Astrocyte (in vitro differentiated cells and primary cell): ENCODE results near the gene PPP2R5E. TPM values are rescaled to one million over a fixed set of nuclear protein-coding genes. Genes with fewer than 3 reads are reported as not detected.

Source experiments
- DNase-seq: peaks from one replicate; pipeline ENCODE4 v3.0.0-alpha.2; 2010; ENCODE audit warnings: low read depth
- FAIRE-seq: peaks from 2 replicates; lab custom pipeline; 2011; peaks lifted over from hg19 to GRCh38; lab: Jason Lieb, UNC
- H2AFZ ChIP-seq: 2 replicates; pipeline ENCODE4 v1.6.0; 2012; ENCODE audit warnings: low read depth, low read length, inconsistent platforms
- H3K27ac ChIP-seq: 2 replicates; pipeline ENCODE4 v1.5.1; 2011; ENCODE audit warnings: low read depth, low read length, inconsistent platforms
- H3K27me3 ChIP-seq: 2 replicates; pipeline ENCODE4 v1.6.0; 2011; ENCODE audit warnings: low read length, inconsistent platforms; ENCODE audit not compliant: insufficient read depth
- H3K36me3 ChIP-seq: 2 replicates; pipeline ENCODE4 v1.5.1; 2011; ENCODE audit warnings: low read length, inconsistent platforms; ENCODE audit not compliant: insufficient read depth
- H3K4me1 ChIP-seq: 2 replicates; pipeline ENCODE4 v1.5.1; 2011; ENCODE audit warnings: low read length, inconsistent platforms; ENCODE audit not compliant: insufficient read depth
- H3K4me2 ChIP-seq: 2 replicates; pipeline ENCODE4 v1.6.0; 2012; ENCODE audit warnings: low read length, inconsistent platforms
- H3K4me3 ChIP-seq: 2 replicates; pipeline ENCODE4 v1.5.1; 2011; ENCODE audit warnings: low read depth, mild to moderate bottlenecking, low read length, inconsistent platforms; ENCODE audit not compliant: insufficient read depth
- H3K79me2 ChIP-seq: 2 replicates; pipeline ENCODE4 v1.6.0; 2012; ENCODE audit warnings: mild to moderate bottlenecking, low read length, inconsistent platforms; ENCODE audit not compliant: insufficient read depth
- H3K9ac ChIP-seq: 2 replicates; pipeline ENCODE4 v1.6.0; 2012; ENCODE audit warnings: mild to moderate bottlenecking, low read length, inconsistent platforms
- H3K9me3 ChIP-seq: 2 replicates; pipeline ENCODE4 v1.5.1; 2012; ENCODE audit warnings: low read depth, mild to moderate bottlenecking, low read length, inconsistent platforms; ENCODE audit not compliant: insufficient read depth
- H4K20me1 ChIP-seq: 2 replicates; pipeline ENCODE4 v1.6.0; 2012; ENCODE audit warnings: low read length, inconsistent platforms; ENCODE audit not compliant: insufficient read depth
- H3K27ac Mint-ChIP-seq: one replicate; pipeline ENCODE4 v1.8.0; 2021; ENCODE audit warnings: mild to moderate bottlenecking, mixed read lengths; ENCODE audit not compliant: unreplicated experiment
- H3K27me3 Mint-ChIP-seq: one replicate; pipeline ENCODE4 v1.8.0; 2021; ENCODE audit warnings: low read depth, mixed read lengths; ENCODE audit not compliant: unreplicated experiment
- H3K36me3 Mint-ChIP-seq: one replicate; pipeline ENCODE4 v1.8.0; 2021; ENCODE audit warnings: low read depth, mixed read lengths; ENCODE audit not compliant: unreplicated experiment
- H3K4me1 Mint-ChIP-seq: one replicate; pipeline ENCODE4 v1.8.0; 2021; ENCODE audit warnings: low read depth, mixed read lengths; ENCODE audit not compliant: unreplicated experiment
- H3K4me3 Mint-ChIP-seq: one replicate; pipeline ENCODE4 v1.8.0; 2021; ENCODE audit warnings: mild to moderate bottlenecking, moderate library complexity, mixed read lengths; ENCODE audit not compliant: unreplicated experiment
- H3K9me3 Mint-ChIP-seq: one replicate; pipeline ENCODE4 v1.8.0; 2021; ENCODE audit warnings: mild to moderate bottlenecking, mixed read lengths; ENCODE audit not compliant: unreplicated experiment
- EZH2 ChIP-seq: IDR thresholded peaks from 2 replicates; pipeline ENCODE4 v1.6.1; 2012; ENCODE audit warnings: mild to moderate bottlenecking, low read length, inconsistent platforms; ENCODE audit not compliant: insufficient read depth
- total RNA-seq: library from RNA; stranded (reverse); gene quantifications from 2 replicates; pipeline ENCODE4 v1.2.1, GENCODE V29; 2021
- TF ChIP-seq, protein P1 (sequence below): IDR thresholded peaks from 2 replicates; pipeline ENCODE4 v1.5.1; 2011; ENCODE audit warnings: low read depth, mild to moderate bottlenecking, inconsistent platforms, low read length, moderate library complexity; ENCODE audit not compliant: insufficient read depth

PPP2R5E gene
- total RNA-seq, 1 donor from 2014 or later = 69.3 TPM

DNA sequence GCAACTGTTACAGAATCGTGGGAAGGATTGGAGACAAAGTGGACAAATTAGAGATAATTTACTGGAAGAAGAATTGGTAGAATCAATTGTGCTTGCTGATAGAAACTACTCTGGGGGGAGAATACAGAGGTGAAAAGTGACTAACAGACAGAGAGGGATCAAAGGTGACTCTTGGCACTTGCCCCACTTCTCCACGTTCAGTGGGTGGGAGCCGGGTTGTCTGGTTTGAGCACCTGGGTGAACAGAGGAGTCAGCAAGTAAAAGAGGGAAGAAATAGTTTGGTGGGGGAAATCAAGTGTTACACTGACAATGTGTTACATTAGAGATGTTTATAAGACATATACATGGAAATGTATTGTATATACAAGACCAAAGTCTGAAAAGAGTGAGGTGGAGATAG lies 69.1 kb downstream of the PPP2R5E start:
- Histone ChIP-seq H3K79me2 (peaks cover 95% of the 10 kb centered on the region), H4K20me1 (peaks cover 87% of the 10 kb centered on the region), H2AFZ (no peak overlapping the region), H3K4me1 (peaks cover 9% of the 10 kb centered on the region), H3K9me3 (no peaks in the 10 kb centered on the region), H3K27ac (no peak overlapping the region), H3K4me2 (no peak overlapping the region), H3K36me3 (no peaks in the 10 kb centered on the region), H3K9ac (no peak overlapping the region), H3K27me3 (no peaks in the 10 kb centered on the region), H3K4me3 (no peak overlapping the region)
- DNase-seq = no peak
- Mint-ChIP-seq H3K4me3 (no peak overlapping the region), H3K9me3 (no peaks in the 10 kb centered on the region), H3K27me3 (no peaks in the 10 kb centered on the region), H3K36me3 (no peaks in the 10 kb centered on the region), H3K27ac (no peak overlapping the region), H3K4me1 (peaks cover 9% of the 10 kb centered on the region)
- FAIRE-seq = no peak
- TF ChIP-seq, protein P1, sequence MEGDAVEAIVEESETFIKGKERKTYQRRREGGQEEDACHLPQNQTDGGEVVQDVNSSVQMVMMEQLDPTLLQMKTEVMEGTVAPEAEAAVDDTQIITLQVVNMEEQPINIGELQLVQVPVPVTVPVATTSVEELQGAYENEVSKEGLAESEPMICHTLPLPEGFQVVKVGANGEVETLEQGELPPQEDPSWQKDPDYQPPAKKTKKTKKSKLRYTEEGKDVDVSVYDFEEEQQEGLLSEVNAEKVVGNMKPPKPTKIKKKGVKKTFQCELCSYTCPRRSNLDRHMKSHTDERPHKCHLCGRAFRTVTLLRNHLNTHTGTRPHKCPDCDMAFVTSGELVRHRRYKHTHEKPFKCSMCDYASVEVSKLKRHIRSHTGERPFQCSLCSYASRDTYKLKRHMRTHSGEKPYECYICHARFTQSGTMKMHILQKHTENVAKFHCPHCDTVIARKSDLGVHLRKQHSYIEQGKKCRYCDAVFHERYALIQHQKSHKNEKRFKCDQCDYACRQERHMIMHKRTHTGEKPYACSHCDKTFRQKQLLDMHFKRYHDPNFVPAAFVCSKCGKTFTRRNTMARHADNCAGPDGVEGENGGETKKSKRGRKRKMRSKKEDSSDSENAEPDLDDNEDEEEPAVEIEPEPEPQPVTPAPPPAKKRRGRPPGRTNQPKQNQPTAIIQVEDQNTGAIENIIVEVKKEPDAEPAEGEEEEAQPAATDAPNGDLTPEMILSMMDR = no peak
- TF ChIP-seq EZH2 = no peak

DNA sequence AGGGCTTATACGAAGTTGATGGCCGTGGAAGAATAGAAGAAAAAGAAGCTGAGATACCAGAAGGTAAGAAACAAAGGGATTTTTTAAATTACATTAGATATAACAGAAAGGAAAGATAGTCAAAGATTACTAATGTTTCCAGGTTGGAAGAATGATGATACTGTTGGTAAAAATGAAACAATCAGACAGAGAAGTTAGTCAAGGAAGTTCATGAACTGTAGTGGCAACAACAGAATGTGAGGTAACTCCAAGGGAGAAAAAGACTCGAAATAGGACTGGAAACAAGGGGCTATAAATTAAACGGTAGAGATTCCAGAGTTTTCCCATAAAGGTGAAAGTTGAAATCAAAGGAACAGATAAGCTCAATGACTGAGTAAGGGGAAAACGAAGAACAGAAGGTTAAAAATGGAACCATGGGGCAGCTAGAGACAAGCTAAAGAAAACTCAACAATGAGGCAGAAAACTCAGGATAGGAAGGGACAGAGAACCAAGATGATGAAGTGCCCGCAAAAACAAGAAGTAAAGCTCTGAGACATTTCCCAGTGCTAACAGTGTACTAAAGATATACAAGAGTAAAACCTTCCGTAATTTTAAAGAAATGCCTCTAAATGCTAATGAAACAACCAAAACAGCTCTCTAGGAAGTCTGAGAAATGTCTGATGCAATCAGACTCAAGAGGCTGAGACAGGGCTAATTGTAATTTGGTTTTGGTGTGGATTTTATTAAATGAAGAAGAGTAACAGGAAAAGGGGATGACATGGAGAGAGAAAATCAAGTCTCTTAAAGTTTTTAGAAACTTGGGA lies 70.0 kb downstream of the PPP2R5E start:
- DNase-seq = no peak
- Histone ChIP-seq H3K36me3 (no peaks in the 10 kb centered on the region), H2AFZ (no peak overlapping the region), H3K4me1 (peaks cover 9% of the 10 kb centered on the region), H3K79me2 (peaks cover 95% of the 10 kb centered on the region), H3K4me2 (no peak overlapping the region), H3K4me3 (no peak overlapping the region), H3K9me3 (no peaks in the 10 kb centered on the region), H4K20me1 (peaks cover 89% of the 10 kb centered on the region), H3K9ac (no peak overlapping the region), H3K27me3 (no peaks in the 10 kb centered on the region), H3K27ac (no peak overlapping the region)
- H3K9me3 Mint-ChIP-seq = no peaks in the 10 kb centered on the region
- FAIRE-seq = no peak
- no peak for TF ChIP-seq EZH2
- TF ChIP-seq, protein P1 = no peak
- H3K27ac Mint-ChIP-seq = no peak overlapping the region
- no peak overlapping the region for H3K4me3 Mint-ChIP-seq
- H3K4me1 Mint-ChIP-seq = peaks cover 16% of the 10 kb centered on the region
- H3K27me3 Mint-ChIP-seq = no peaks in the 10 kb centered on the region
- no peaks in the 10 kb centered on the region for H3K36me3 Mint-ChIP-seq
